B cell (primary cell): ENCODE measurements around the gene ENOPH1. TPM values are rescaled to one million over a fixed set of nuclear protein-coding genes. Genes with fewer than 3 reads are reported as not detected.
A peak's percentile ranks its signal among the peaks of the same experiment; 100 is the strongest.

Experiments used
- ATAC-seq: fragments of 200-7000 bp; cut with Tn5 transposase; one replicate; pipeline ENCODE4 v1.10.0; 2021; ENCODE audit warnings: low read depth, mild to moderate bottlenecking, moderate number of reproducible peaks, moderate library complexity
- CTCF ChIA-PET: fragments of 350-600 bp; sonication (Branson Sonifier 250); formaldehyde crosslinking; loops from one replicate; lab custom pipeline; 2021; ENCODE audit warnings: antibody characterized with exemption, inconsistent platforms; lab: Charles Lee
- POLR2A ChIA-PET: fragments of 350-600 bp; sonication (Branson Sonifier 250); formaldehyde crosslinking; loops from one replicate; lab custom pipeline; 2021; ENCODE audit warnings: antibody characterized with exemption; lab: Charles Lee
- DNase-seq: peaks from one replicate; pipeline ENCODE4 v3.0.0; 2013
- H2AFZ ChIP-seq: 2 replicates; pipeline ENCODE4 v1.6.1; 2012; ENCODE audit warnings: mild to moderate bottlenecking, low read depth, low read length; ENCODE audit not compliant: insufficient read depth, poor library complexity, severe bottlenecking
- H3K27ac ChIP-seq, 2 donors: 1 replicate in 1 of 2; 2 replicates in 1 of 2; pipeline ENCODE4 v1.5.1; 2012 to 2013; ENCODE audit warnings: low read length in 2 of 2, mild to moderate bottlenecking in 2 of 2, moderate library complexity in 1 of 2
- H3K27me3 ChIP-seq, 4 experiments: fragments of 200-600 bp in 1 of 4; sonication (generic) in 1 of 4; replicated peaks in 1 of 4; 1 replicate in 2 of 4; 2 replicates in 2 of 4; pipeline versions ENCODE4 v1.6.1 to v1.7.0; 2013 to 2016; ENCODE audit warnings: low read length in 3 of 4, mild to moderate bottlenecking in 2 of 4, mixed read lengths in 1 of 4, moderate library complexity in 1 of 4; ENCODE audit not compliant: insufficient read depth in 4 of 4, control insufficient read depth in 3 of 4; ENCODE audit errors: control extremely low read depth in 1 of 4
- H3K36me3 ChIP-seq, 2 experiments: replicated peaks in 1 of 2; 1 replicate in 1 of 2; 2 replicates in 1 of 2; pipeline versions ENCODE4 v1.6.1 to v1.7.1; 2013; ENCODE audit warnings: low read length in 1 of 2; ENCODE audit not compliant: insufficient read depth in 2 of 2, control insufficient read depth in 1 of 2; ENCODE audit errors: control extremely low read depth in 1 of 2, extremely low read depth in 1 of 2
- H3K4me1 ChIP-seq, 2 donors: fragments of 200-600 bp in 1 of 2; sonication (generic) in 1 of 2; 1 replicate in 1 of 2; 2 replicates in 1 of 2; pipeline versions ENCODE4 v1.5.1 to v1.6.1; 2013 to 2017; ENCODE audit warnings: low read length in 2 of 2; ENCODE audit not compliant: control insufficient read depth in 2 of 2, insufficient read depth in 2 of 2
- H3K4me2 ChIP-seq: replicated peaks from 2 replicates; pipeline ENCODE3; 2012; ENCODE audit warnings: mild to moderate bottlenecking, low read depth, low read length; ENCODE audit not compliant: poor library complexity, severe bottlenecking
- H3K4me3 ChIP-seq, 5 experiments: fragments of 200-600 bp in 1 of 5; sonication (generic) in 1 of 5; 1 replicate in 3 of 5; 2 replicates in 2 of 5; pipeline versions ENCODE4 v1.5.1 to v1.7.0; 2011 to 2016; ENCODE audit warnings: low read length in 4 of 5, mild to moderate bottlenecking in 4 of 5, low read depth in 2 of 5, control low read depth in 1 of 5, moderate library complexity in 1 of 5; ENCODE audit not compliant: insufficient read depth in 1 of 5; ENCODE audit errors: control extremely low read depth in 1 of 5, extremely low read depth in 1 of 5
- H3K79me2 ChIP-seq: fragments of 200-600 bp; sonication (generic); one replicate; pipeline ENCODE4 v1.6.0; 2016; ENCODE audit warnings: low read length; ENCODE audit not compliant: control insufficient read depth, insufficient read depth
- H3K9ac ChIP-seq: fragments of 200-600 bp; sonication (generic); 2 replicates; pipeline ENCODE4 v1.6.1; 2017; ENCODE audit warnings: mild to moderate bottlenecking, low read length, moderate library complexity
- H3K9me3 ChIP-seq, 3 donors: one replicate each; pipeline versions ENCODE4 v1.6.1 to v1.7.1; 2013; ENCODE audit warnings: low read length in 2 of 3; ENCODE audit not compliant: control insufficient read depth in 2 of 3, insufficient read depth in 1 of 3; ENCODE audit errors: control extremely low read depth in 1 of 3
- H4K20me1 ChIP-seq: 2 replicates; pipeline ENCODE4 v1.6.0; 2012; ENCODE audit warnings: mild to moderate bottlenecking, low read length; ENCODE audit not compliant: insufficient read depth, control insufficient read depth, poor library complexity, severe bottlenecking
- H3K27ac Mint-ChIP-seq: one replicate; pipeline ENCODE4 v1.8.0; 2021; ENCODE audit warnings: mixed read lengths
- H3K27me3 Mint-ChIP-seq: one replicate; pipeline ENCODE4 v1.8.0; 2021; ENCODE audit warnings: mixed read lengths
- H3K4me1 Mint-ChIP-seq: one replicate; pipeline ENCODE4 v1.8.0; 2021; ENCODE audit warnings: mixed read lengths
- H3K4me3 Mint-ChIP-seq: one replicate; pipeline ENCODE4 v1.8.0; 2021; ENCODE audit warnings: mixed read lengths
- H3K9me3 Mint-ChIP-seq: one replicate; pipeline ENCODE4 v1.8.0; 2022; ENCODE audit warnings: mixed read lengths; ENCODE audit not compliant: insufficient read depth
- CTCF ChIP-seq: fragments of 200-600 bp; IDR thresholded peaks from one replicate; pipeline ENCODE4 v1.8.0; 2022; ENCODE audit warnings: antibody characterized with exemption, mild to moderate bottlenecking
- EZH2 ChIP-seq: IDR thresholded peaks from 2 replicates; pipeline ENCODE4 v1.6.1; 2012; ENCODE audit warnings: borderline replicate concordance, low read depth, mild to moderate bottlenecking, moderate library complexity, low read length; ENCODE audit not compliant: insufficient read depth, poor library complexity, severe bottlenecking
- WGBS: methylation state at CpG from one replicate; pipeline ENCODE4 v1.1.5; 2013; ENCODE audit warnings: missing lambda C conversion rate; ENCODE audit not compliant: insufficient coverage; 5-methylcytosine and 5-hydroxymethylcytosine counted together
- intact Hi-C: fragments of 100-400 bp; cut with micrococcal nuclease; formaldehyde crosslinking; loops from one replicate; pipeline ENCODE4 v1.10.0; 2022
- polyA plus RNA-seq: library from polyadenylated mRNA; depleted of rRNA; stranded (reverse); fragments of >200 nt; gene quantifications from 2 replicates; pipeline ENCODE4 v1.2.3, GENCODE V29; 2012
- total RNA-seq, 2 donors: library from RNA; stranded (reverse); fragments of 120-200 nt in 1 of 2; gene quantifications; 1 replicate in 1 of 2; 2 replicates in 1 of 2; pipeline versions ENCODE4 v1.2.3 to v1.2.4, GENCODE V29; 2013 to 2022

The ENOPH1 gene
- total and polyA plus RNA-seq, 2 donors (not counting 1 experiment from before 2014, with no cell fraction given), result 10.9 to 20.2 TPM

- Mint-ChIP-seq H3K27ac (peak overlapping the region; percentile 100), H3K4me1 (peaks cover 47% of the 10 kb centered on the region), H3K9me3 (no peaks in the 10 kb centered on the region), H3K27me3 (no peaks in the 10 kb centered on the region), H3K4me3 (peak overlapping the region; percentile 100)
- under 1% methylated on average over 58 of the region's 58 CpGs for WGBS
- Histone ChIP-seq H2AFZ (peak overlapping the region; percentile 90), H3K9ac (peak overlapping the region; percentile 96), H3K4me1 (peaks cover 27 to 32% of the 10 kb centered on the region in 2 donors), H3K9me3 (no peaks in the 10 kb centered on the region), H3K36me3 (peaks cover 13 to 41% of the 10 kb centered on the region in 2 experiments), H3K79me2 (peaks cover 71% of the 10 kb centered on the region), H3K4me2 (peak overlapping the region; percentile 93), H3K27ac (peak overlapping the region; percentile 96 to 100), H3K4me3 (peak overlapping the region; percentile 81 to 99 (median 98)), H3K27me3 (no peaks in the 10 kb centered on the region), H4K20me1 (peaks cover 46% of the 10 kb centered on the region)
- no peak for DNase-seq
- ATAC-seq, result no peak
- CTCF ChIA-PET, result interaction anchor here (0.7 to 2.7 kb wide), 16 partner anchors 8 to 470 kb away, joined by 3 to 16 read pairs (median 6); partner anchors contain the start of genes HNRNPD and THAP9
- intact Hi-C loops, result loop anchor here (1.0 to 2.0 kb wide), 9 partner anchors 33 to 855 kb away; partner anchors contain the start of genes COPS4, COQ2, LIN54 and SEC31A
- TF ChIP-seq CTCF (peak; percentile 61), EZH2 (no peak)
- POLR2A ChIA-PET, result interaction anchor here (0.8 to 2.3 kb wide), 11 partner anchors 56 to 1026 kb away, joined by 3 to 44 read pairs (median 5); partner anchors contain the start of genes COPS4, HELQ, HNRNPD and MRPS18C
Observed at GRCh38 chr4:82429728-82430192, 630 bp upstream of the ENOPH1 start.
